Muscle of back (tissue), 11 donors: ENCODE data around the gene IRF4. TPM values are rescaled to one million over a fixed set of nuclear protein-coding genes. Genes with fewer than 3 reads are reported as not detected.

ENCODE experiments used
- DNase-seq, 3 donors: peaks; one replicate each; pipeline versions ENCODE4 v3.0.0 to v3.0.0-alpha.2; 2013
- polyA plus RNA-seq, 10 donors: library from polyadenylated mRNA; unstranded; fragments of 120-200 nt; gene quantifications; one replicate each; pipeline ENCODE4 v1.2.1, GENCODE V29; 2013; ENCODE audit not compliant: insufficient read length in 10 of 10

Gene IRF4
- polyA plus RNA-seq, 10 donors, result 0.35 to 2.4 (median 1.1) TPM

DNA sequence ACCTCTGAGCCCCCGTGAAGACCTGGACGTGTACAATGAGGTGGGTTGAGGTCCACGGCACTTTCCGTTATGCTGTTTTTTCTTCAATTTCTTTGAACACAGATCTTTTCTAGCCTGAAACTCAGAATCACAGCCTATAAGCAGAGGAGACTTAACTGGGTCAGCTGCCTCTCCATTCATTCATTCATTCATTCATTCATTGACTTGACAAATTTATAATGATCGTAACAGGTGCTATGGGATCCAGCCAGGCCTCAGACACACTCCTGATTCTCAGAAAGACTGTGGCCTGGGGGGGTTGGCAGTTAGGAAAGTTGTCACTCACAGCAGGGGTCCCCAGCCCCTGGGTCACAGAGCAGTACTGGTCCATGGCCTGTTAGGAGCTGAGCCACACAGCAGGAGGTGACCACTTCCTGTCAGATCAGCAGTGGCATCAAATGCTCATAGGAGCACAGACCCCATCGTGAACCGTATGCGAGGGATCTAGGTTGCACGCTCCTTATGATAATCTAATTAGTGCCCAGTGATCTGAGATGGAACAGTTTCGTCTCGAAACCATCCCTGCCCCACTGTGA lies 38.6 kb upstream of the IRF4 start:
- no peak for DNase-seq

DNA sequence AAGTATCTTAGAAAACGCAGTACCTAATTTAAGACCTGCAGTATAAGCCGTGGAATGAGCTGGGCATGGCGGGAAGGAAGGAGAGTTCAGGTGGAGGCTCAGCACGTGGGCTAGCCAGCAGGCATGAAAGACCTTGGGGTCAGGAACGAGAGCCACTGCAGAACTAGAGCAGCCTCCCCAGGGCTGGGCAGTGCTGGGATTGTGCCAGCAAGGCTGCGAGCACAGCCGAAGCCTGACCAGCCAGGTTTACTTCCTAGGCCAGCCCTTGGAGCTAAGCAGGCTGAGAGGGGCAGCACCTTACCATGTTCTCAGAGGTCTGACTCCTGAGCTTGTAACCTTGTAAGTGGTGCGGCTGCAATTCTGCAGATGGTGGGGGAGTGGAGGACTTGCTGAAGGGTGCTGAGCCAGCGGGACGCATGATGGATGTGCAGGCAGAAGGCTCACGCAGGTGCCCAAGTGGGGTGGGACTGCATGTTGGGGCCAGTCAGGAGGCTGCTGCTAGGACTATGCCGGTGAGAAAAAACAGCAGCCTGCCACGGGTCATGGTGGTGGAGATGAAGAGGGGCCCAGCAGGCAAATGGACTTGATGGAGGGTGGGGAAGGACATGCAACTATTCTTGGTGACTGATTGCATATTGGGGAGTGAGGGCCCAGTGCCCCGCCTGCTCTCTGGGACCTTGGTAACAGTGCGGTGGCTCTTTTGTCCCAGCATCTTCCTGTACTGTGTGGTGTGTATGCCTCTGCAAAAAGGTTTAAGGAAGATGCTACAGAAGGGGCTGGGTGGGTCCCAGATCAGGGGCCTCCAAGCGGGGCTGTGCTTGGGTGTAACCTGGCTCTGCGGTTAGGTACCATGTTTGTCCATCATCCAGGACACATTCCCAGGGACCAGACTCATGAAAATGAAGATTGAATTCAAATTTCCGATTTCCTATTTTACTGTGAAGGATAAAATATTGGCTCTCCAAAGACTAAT lies 37.6 kb upstream of the IRF4 start:
- no peak for DNase-seq

DNA sequence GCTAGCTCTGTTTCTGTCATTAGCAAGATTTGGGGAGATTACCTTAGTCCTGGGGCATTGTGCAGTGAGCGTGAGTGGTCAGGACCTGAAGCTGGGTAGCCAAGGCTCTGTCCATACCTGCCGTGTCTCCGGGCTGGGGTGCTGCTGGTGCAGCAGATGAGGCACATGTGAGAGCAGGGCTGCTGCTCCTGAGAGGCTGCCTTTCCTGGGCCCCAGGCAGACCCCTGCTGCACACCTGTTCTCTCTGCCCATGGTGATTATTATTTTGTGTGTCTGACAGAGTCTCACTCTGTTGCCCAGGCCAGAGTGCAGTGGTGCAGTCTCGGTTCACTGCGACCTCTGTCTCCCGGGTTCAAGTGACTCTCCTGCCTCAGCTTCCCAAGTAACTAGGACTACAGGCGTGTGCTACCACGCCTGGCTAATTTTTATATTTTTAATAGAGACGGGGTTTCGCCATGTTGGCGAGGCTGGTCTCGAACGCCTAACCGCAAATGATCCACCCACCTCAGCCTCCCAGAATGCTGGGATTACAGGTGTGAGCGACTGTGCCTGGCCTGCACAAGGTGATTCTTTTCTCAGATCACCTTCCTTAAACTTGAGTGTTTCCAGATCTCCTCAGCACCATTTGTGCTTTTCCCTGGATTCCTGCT lies 36.8 kb upstream of the IRF4 start:
- no peak for DNase-seq

DNA sequence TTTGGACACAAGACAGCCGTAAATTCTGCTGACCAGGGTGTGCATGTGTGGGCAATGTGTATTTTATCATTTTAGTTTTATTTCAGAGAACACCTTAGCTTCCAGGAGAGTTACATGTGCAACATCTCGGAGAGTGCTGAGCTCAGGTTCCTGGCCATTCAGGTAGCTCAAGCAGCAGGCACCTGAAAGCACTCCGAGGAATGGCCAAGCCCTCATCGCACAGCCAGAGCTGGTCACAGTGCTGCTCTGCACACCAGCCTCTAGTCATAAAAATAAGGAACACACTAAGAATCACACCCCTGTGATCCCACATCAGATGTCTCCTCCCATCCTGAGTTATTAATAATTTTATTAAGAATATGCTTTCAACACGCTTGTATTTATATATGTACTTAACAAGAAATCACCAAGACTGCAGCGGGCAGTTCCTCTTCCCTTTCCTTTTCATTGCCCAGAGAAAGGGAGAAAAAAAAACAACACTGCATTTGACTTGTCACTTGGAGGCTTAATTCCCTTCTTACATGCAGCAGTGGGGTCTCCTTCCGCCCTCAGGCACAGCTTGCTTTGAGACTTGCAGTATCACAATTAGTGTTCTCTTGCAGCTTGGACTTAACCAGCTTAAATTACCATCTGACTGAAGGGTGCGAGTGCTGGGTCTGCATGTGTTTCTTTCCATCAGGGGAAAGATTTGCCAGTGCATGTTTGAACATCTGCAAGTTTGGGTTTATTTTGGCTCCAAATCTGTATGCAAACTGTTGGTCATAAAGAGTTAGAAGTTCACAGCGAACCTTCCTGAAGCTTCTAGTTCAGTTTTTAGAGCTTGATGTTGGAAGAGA lies 36.0 kb upstream of the IRF4 start:
- no peak for DNase-seq

DNA sequence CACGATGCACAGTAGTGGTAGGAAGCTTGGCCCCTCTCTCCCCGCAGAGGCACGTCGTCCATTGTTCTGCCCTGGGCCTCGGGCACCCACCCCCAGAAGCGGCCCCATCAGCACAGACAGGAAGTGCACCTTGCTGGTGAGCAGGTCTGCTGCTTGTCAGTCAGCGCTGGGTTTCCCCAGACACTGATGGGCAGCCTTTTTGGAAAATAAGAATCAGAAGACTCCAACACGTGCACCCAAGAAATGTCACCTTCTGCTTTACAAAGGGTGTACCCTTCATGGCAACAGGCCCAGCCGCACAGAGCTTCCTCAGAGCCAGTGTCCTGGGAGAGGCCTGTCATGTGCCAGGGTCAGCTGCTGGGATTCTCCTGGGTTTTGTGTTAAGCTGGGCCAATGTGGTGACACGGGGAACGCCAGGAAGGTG lies 34.7 kb upstream of the IRF4 start:
- no peak for DNase-seq

DNA sequence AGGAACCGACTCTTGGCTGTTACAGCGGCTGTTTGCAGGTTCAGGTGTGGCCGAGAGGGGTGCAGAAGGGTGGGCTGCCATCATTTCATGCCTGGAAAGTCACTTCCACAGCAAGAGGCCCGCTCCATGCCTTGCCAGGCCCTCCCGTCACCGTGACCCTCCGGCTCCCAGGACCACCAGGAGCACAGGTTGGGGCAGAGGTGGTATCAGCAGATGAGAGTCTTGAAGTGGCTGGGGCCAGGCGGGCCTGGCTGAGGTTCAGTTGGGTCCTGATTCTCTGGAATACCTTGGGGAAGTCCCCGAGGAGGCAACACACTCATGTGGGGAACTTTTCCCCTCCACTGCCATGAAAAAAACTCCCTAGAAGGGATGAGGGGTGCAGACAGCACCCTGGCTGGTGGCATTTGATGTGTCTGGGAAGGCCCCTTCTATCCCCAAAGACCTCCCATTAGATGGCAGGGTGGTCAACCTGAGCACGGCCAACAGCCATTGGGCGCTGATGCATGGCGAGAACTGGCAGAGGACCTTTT lies 34.2 kb upstream of the IRF4 start:
- no peak for DNase-seq

DNA sequence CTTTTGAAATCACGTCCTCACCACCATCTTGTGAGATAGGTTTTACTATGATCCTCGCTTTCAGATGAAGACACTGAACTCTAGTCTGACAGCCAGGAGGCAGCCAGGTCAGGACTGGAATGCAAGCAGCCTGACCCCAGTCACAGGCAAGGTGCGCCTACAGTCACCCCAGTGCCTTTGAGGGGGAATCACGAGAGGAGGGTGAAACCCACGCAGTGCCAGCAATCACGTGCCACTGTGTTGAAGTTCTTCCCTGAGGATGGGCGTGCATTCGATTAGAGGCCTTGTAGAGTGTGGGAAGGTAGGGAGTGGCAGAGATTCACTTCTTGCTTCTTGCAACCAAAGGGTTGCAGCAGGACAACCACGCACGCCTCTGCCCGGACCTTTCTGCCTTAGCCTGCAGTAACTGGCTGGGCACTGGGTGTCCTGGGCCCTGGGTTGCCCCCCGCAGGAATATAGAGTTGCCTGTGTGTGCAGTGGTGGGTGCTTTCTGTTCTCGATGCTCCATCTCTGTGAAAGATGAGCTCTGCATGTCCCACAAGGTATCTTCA lies 33.7 kb upstream of the IRF4 start:
- no peak for DNase-seq

DNA sequence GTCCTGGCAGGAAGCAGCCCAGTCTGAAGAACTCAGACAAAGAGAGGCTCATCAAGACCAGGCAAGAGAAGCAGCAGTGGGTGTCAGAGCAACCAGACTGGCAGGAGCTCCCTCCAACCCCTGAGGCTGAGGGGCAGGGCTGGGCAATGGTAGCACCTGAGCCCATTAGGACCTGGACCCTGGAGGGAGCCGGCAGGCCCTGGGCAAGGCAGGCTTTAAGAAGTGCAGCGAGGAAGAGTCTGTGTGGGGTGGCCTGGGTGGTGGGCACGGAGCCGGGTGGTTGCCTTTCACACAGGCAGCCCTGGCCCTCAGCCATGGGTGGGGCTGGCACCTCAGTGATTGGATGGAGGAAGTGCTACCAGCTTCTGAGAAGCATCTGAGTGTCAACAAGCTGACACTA lies 33.1 kb upstream of the IRF4 start:
- DNase-seq, result no peak

DNA sequence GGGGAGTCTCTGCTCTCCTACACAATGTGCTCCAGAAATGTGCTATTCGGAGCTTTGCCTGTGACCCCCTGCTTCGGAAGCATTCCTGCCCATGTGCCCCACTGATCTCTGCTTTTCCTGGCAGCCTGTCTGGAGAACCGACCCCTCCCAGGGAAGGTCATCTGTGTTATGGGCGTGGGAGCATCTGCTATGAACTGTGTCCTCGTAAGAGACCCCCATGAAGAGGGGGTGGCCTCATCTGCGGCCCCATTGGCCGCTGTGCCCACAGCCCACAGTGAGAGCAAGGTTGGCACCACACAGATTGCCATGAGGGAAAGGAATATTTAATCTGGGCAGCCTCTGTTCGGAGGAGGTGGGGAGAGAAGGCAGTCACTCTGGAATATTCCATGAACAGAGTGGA lies 32.7 kb upstream of the IRF4 start:
- DNase-seq, result no peak

GRCh38 chr6:359261-360035 lies 32.1 kb upstream of the IRF4 start:
- DNase-seq, result no peak

DNA sequence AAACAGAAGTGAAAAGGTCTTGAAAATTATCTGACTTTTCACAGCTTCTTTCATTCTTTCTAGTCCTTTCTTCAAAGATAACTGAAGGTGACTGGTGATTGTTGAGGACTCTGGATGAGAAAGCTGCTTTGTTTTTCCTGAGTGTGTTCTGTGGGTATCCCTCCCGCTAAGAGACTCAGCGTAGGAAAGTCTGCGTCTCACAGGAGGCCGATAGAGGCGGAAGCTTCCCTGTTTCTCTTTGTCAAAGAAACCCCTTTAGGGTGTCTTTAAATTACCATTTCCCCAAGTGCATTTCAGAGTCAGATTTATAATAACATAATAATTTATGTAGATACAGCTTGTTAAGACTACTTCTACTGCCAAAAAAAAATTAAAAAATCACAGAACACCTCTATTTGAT lies 31.2 kb upstream of the IRF4 start:
- DNase-seq, result no peak

DNA sequence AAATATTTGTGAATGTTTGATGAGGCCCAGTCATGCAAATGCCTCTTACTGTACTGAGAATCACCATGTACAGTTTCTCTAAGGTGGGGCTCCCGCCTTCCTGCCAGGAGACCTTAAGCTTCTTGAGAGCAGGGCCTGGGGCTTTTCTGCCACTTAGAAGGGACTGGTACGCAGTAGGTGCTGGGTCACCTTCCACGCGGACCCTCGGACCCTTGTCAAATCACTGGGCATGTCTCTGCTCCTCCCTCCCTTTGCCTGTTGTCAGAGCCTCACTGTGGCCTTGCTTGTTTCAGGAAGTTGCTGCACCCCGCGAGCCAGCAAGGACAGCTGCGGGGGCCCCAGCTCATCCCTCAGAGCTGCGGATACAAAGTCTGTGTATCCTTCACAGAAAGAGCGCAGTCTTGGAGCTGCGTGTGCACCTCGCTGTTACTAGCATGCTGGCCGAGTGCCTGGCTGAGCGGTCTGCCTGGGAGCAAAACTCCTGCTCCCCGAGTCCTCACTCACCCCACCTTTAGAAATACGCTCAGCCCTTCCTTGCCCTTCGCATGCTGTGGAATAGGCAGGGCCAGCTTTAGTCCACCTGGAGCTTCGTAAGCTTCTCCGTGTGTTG lies 30.7 kb upstream of the IRF4 start:
- peak in 1 of 3 donors; percentile 59 for DNase-seq

GRCh38 chr6:361411-362132 lies 30.0 kb upstream of the IRF4 start:
- DNase-seq, result no peak

- no peak for DNase-seq
Observed at GRCh38 chr6:362231-362923, 29.2 kb upstream of the IRF4 start.

DNA sequence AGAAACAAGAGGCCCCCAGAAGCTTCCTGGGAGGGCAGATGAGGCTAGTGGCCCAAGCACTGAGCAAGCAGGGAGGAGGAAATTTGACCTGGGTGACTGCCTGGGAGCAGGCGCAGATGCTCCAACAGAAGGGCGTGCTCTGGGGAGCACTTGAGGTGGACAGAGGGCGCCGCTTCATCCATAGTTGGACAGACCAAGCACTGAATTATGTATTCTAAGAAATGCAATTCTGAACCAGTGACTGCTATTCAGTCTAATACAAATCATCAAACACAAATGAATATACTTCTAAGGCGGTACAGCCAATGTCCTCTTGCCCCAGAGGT lies 28.7 kb upstream of the IRF4 start:
- DNase-seq, result no peak

- DNase-seq, result no peak
Observed at GRCh38 chr6:363291-363690, 28.3 kb upstream of the IRF4 start.

GRCh38 chr6:363909-364308 lies 27.6 kb upstream of the IRF4 start:
- DNase-seq, result no peak

DNA sequence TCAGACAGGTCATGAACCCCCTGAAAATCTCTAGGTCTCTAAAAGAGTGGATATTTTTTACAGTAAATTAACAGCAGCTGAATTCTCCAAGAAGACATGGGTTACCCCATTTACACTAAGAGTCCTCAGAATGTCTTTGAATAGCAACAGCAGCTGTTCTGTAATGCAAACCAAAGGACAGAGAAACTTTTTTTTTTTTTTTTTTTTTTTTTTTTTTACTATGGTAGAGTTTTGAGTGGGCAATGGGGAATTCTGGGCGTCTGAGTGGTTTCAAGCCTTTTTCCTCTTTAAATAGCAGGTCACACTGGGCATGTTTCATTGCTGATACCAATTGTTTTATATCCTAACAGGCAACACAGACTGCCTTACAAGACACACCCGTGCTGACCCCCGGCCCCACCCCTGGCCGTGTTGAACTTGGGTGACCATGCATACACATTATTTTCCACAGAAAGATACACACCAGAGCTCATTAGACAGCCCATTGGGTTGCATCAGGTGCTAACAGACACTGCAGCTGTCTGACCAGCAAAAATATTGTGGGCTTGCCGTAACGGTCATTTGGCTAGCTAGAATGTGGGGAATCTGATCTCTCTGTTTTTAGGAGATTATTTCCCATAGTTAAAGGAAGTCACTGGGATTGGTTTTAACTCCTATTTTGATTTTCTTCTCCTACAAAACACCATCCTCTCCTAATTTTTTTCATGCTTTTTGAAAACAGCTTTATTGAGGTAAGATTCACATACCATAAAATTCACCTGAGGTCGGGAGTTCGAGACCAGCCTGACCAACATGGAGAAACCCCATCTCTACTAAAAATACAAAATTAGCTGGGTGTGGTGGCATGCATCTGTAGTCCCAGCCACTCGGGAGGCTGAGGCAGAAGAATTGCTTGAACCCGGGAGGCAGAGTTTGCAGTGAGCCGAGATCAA lies 26.7 kb upstream of the IRF4 start:
- DNase-seq, result no peak
